Mononuclear cell (primary cell): ENCODE measurements around the gene ECSIT. TPM values are rescaled to one million over a fixed set of nuclear protein-coding genes. Genes with fewer than 3 reads are reported as not detected.

ENCODE experiments used
- H3K27me3 ChIP-seq: 2 replicates; pipeline ENCODE4 v1.6.0; 2011; ENCODE audit warnings: low read length, control low read depth; ENCODE audit not compliant: insufficient read depth
- H3K4me1 ChIP-seq: 2 replicates; pipeline ENCODE4 v1.5.1; 2011; ENCODE audit warnings: mild to moderate bottlenecking, low read length, control low read depth; ENCODE audit not compliant: insufficient read depth
- H3K4me3 ChIP-seq: 2 replicates; pipeline ENCODE4 v1.5.1; 2011; ENCODE audit warnings: mild to moderate bottlenecking, low read length, moderate library complexity
- H3K9me3 ChIP-seq: 2 replicates; pipeline ENCODE4 v1.5.1; 2011; ENCODE audit warnings: low read depth, mild to moderate bottlenecking, control low read depth, low read length
- total RNA-seq: library from RNA; depleted of rRNA; stranded (reverse); fragments of >200 nt; gene quantifications from one replicate; pipeline ENCODE4 v1.2.3, GENCODE V29; 2012

ECSIT gene
- total RNA-seq, 1 donor = 23.4 TPM

GRCh38 chr19:11458236-11458900 lies 70.6 kb downstream of the ECSIT start:
- H3K9me3 ChIP-seq = no peaks in the 10 kb centered on the region
- H3K4me1 ChIP-seq = no peaks in the 10 kb centered on the region
- H3K4me3 ChIP-seq = no peak overlapping the region
- H3K27me3 ChIP-seq = no peaks in the 10 kb centered on the region

GRCh38 chr19:11457831-11458230 lies 71.1 kb downstream of the ECSIT start:
- H3K4me3 ChIP-seq = no peak overlapping the region
- no peaks in the 10 kb centered on the region for H3K27me3 ChIP-seq
- H3K9me3 ChIP-seq = no peaks in the 10 kb centered on the region
- H3K4me1 ChIP-seq = no peaks in the 10 kb centered on the region

- no peaks in the 10 kb centered on the region for H3K4me1 ChIP-seq
- H3K9me3 ChIP-seq = no peaks in the 10 kb centered on the region
- H3K27me3 ChIP-seq = no peaks in the 10 kb centered on the region
- H3K4me3 ChIP-seq = no peak overlapping the region
Observed at GRCh38 chr19:11457115-11457514, 71.8 kb downstream of the ECSIT start.

GRCh38 chr19:11456659-11457058 lies 72.3 kb downstream of the ECSIT start:
- Histone ChIP-seq H3K9me3 (no peaks in the 10 kb centered on the region), H3K27me3 (no peaks in the 10 kb centered on the region), H3K4me3 (no peak overlapping the region), H3K4me1 (no peaks in the 10 kb centered on the region)

Other genes with a start within 250 kb of the ECSIT start
- not detected for gene TSPAN16, start 233.0 kb downstream of the ECSIT start, total RNA-seq
- gene RAB3D, start 189.5 kb downstream of the ECSIT start, total RNA-seq = 12.1 TPM
- gene TMEM205, start 182.9 kb downstream of the ECSIT start, total RNA-seq = 34.3 TPM
- 15.6 TPM for gene CCDC159, start 182.6 kb downstream of the ECSIT start, total RNA-seq
- gene PLPPR2, start 173.7 kb downstream of the ECSIT start, total RNA-seq = 7.3 TPM
- gene SWSAP1, start 154.5 kb downstream of the ECSIT start, total RNA-seq = 0.94 TPM
- 8.8 TPM for gene EPOR, start 144.8 kb downstream of the ECSIT start, total RNA-seq
- gene RGL3, start 109.8 kb downstream of the ECSIT start, total RNA-seq = not detected
- not detected for gene ODAD3, start 94.0 kb downstream of the ECSIT start, total RNA-seq
- gene PRKCSH, start 93.5 kb downstream of the ECSIT start, total RNA-seq = 67.1 TPM
- not detected for gene ELAVL3, start 48.1 kb downstream of the ECSIT start, total RNA-seq
- 3.5 TPM for gene ZNF653, start 23.3 kb downstream of the ECSIT start, total RNA-seq
- gene CNN1, start 9.7 kb upstream of the ECSIT start, total RNA-seq = 0.52 TPM
- 29.3 TPM for gene ELOF1, start 30.1 kb upstream of the ECSIT start, total RNA-seq
- gene ACP5, start 48.5 kb upstream of the ECSIT start, total RNA-seq = 17.5 TPM
- gene ZNF627, start 68.3 kb upstream of the ECSIT start, total RNA-seq = 11.5 TPM
- 4.4 TPM for gene ZNF823, start 209.8 kb upstream of the ECSIT start, total RNA-seq
- gene ZNF441, start 237.9 kb upstream of the ECSIT start, total RNA-seq = 7.0 TPM